HepG2 (cell line): Measurements from ENCODE around the gene IQCE. TPM values are rescaled to one million over a fixed set of nuclear protein-coding genes. Genes with fewer than 3 reads are reported as not detected.

ENCODE experiments used
- FOXO1 ChIP-seq: sonication (generic); formaldehyde crosslinking; IDR thresholded peaks from 2 replicates; pipeline ENCODE4 v1.4.0; 2020; ENCODE audit warnings: missing genetic modification reagents
- JDP2 ChIP-seq: sonication (generic); formaldehyde crosslinking; IDR thresholded peaks from 2 replicates; pipeline ENCODE4 v1.8.1; 2022; ENCODE audit warnings: missing genetic modification reagents, borderline replicate concordance
- PHF5A ChIP-seq: IDR thresholded peaks from one replicate; pipeline ENCODE4 v1.6.1; 2018; ENCODE audit warnings: low read depth, missing genetic modification reagents; ENCODE audit not compliant: unreplicated experiment
- RBAK ChIP-seq: sonication (generic); formaldehyde crosslinking; IDR thresholded peaks from 2 replicates; pipeline ENCODE4 v1.5.1; 2020; ENCODE audit warnings: mild to moderate bottlenecking, missing genetic modification reagents
- SKI ChIP-seq: fragments of 450-650 bp; IDR thresholded peaks from one replicate; pipeline ENCODE4 v1.6.1; 2018; ENCODE audit warnings: mild to moderate bottlenecking; ENCODE audit not compliant: partially characterized antibody
- ZBTB38 ChIP-seq: sonication (generic); formaldehyde crosslinking; IDR thresholded peaks from 2 replicates; pipeline ENCODE4 v1.5.1; 2020; ENCODE audit warnings: mild to moderate bottlenecking, missing genetic modification reagents
- ZFP1 ChIP-seq: IDR thresholded peaks from 2 replicates; pipeline ENCODE4 v1.6.1; 2016
- ZFYVE20 ChIP-seq: sonication (generic); formaldehyde crosslinking; IDR thresholded peaks from 2 replicates; pipeline ENCODE4 v1.8.0; 2023; ENCODE audit warnings: low read depth, mild to moderate bottlenecking, moderate library complexity, missing genetic modification reagents, borderline replicate concordance
- ZNF124 ChIP-seq: sonication (generic); formaldehyde crosslinking; IDR thresholded peaks from 2 replicates; pipeline ENCODE4 v1.4.0; 2020; ENCODE audit warnings: missing genetic modification reagents
- ZNF20 ChIP-seq: sonication (generic); formaldehyde crosslinking; IDR thresholded peaks from 2 replicates; pipeline ENCODE4 v1.4.0; 2020; ENCODE audit warnings: mild to moderate bottlenecking, moderate library complexity, missing genetic modification reagents
- ZNF225 ChIP-seq: sonication (generic); formaldehyde crosslinking; IDR thresholded peaks from 2 replicates; pipeline ENCODE4 v1.4.0; 2020; ENCODE audit warnings: mild to moderate bottlenecking, missing genetic modification reagents
- ZNF326 ChIP-seq: sonication (generic); formaldehyde crosslinking; IDR thresholded peaks from 2 replicates; pipeline ENCODE4 v1.4.0; 2020; ENCODE audit warnings: missing genetic modification reagents, borderline replicate concordance
- ZNF329 ChIP-seq: sonication (generic); formaldehyde crosslinking; IDR thresholded peaks from 2 replicates; pipeline ENCODE4 v1.9.0; 2021; ENCODE audit warnings: low read depth, mild to moderate bottlenecking, missing genetic modification reagents
- ZNF350 ChIP-seq: sonication (generic); formaldehyde crosslinking; IDR thresholded peaks from 2 replicates; pipeline ENCODE4 v1.4.0; 2020; ENCODE audit warnings: mild to moderate bottlenecking, low read depth, missing genetic modification reagents, borderline replicate concordance
- ZNF547 ChIP-seq: sonication (generic); formaldehyde crosslinking; IDR thresholded peaks from 2 replicates; pipeline ENCODE4 v1.5.1; 2020; ENCODE audit warnings: mild to moderate bottlenecking, missing genetic modification reagents
- ZNF761 ChIP-seq: sonication (generic); formaldehyde crosslinking; conservative IDR thresholded peaks from 2 replicates; pipeline ENCODE4 v1.4.0; 2020; ENCODE audit warnings: mild to moderate bottlenecking, missing genetic modification reagents
- polyA plus RNA-seq, 8 experiments: library from polyadenylated mRNA; depleted of rRNA in 3 of 8; stranded (reverse) in 7 of 8; unstranded in 1 of 8; fragments of >200 nt; fragmentation: Illumina TruSeq in 4 of 8; extraction: Trizol in 4 of 8; gene quantifications; 2 replicates each; pipeline versions ENCODE4 v1.2.1 to v1.2.3, GENCODE V29; 2011 to 2016; ENCODE audit warnings: low read depth in 4 of 8, missing spikeins in 1 of 8, mixed read lengths in 1 of 8; ENCODE audit not compliant: insufficient read depth in 1 of 8
- total RNA-seq, 5 experiments: library from RNA; depleted of rRNA; stranded (reverse); fragments of >200 nt; fragmentation: Illumina TruSeq; extraction: Trizol; gene quantifications; 2 replicates each; pipeline ENCODE4 v1.2.3, GENCODE V29; 2016; ENCODE audit warnings: low read depth in 1 of 5
- TF ChIP-seq, protein P1 (sequence below): sonication (generic); formaldehyde crosslinking; IDR thresholded peaks from 2 replicates; pipeline ENCODE4 v1.5.0; 2020; ENCODE audit warnings: mild to moderate bottlenecking, missing genetic modification reagents, borderline replicate concordance
- TF ChIP-seq, protein P2 (sequence below): sonication (generic); formaldehyde crosslinking; IDR thresholded peaks from 2 replicates; pipeline ENCODE4 v1.8.0; 2022; ENCODE audit warnings: missing genetic modification reagents, low read depth, mild to moderate bottlenecking, borderline replicate concordance
- TF ChIP-seq, protein P3 (sequence below): sonication (generic); formaldehyde crosslinking; IDR thresholded peaks from 2 replicates; pipeline ENCODE4 v1.9.0; 2021; ENCODE audit warnings: missing genetic modification reagents, mild to moderate bottlenecking, borderline replicate concordance
- TF ChIP-seq, protein P4 (sequence below): sonication (generic); IDR thresholded peaks from 2 replicates; pipeline ENCODE4 v1.6.1; 2016; ENCODE audit warnings: low read depth, borderline replicate concordance

The IQCE gene
- total and polyA plus RNA-seq, 2 of the 13 experiments (the other 11 are each of a cell fraction or from before 2014, with no cell fraction given) = 1.5 to 2.5 TPM

DNA sequence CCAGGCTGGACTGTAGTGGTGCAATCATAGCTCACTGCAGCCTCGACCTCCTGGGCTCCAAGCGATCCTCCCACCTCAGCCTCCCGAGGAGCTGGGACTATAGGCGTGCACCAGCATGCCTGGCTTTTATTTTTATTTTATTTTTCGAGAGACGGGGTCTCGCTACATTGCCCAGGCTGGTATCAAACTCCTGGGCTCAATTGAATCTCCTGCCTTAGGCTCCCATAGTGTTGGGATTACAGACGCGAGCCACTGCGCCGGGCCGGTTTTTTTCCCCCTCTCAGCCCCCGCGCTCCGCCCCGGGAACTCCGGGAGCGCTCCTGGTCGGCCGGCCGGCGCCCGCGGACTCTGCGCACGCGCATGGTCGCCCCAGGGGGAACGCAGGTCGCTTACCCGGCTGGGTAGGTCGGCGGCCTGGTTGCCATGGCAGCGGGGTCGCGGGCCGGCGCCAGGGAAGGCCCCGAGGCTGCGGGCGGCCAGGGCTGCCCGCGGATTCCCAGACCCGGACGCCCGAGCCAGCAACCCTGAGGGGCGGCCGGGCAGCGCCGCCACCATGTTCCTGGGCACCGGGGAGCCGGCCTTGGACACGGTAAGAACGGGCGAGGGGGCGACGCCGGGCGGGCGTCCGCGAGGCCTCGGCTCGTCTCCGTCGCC lies at the start of gene IQCE (continued):
- TF ChIP-seq, protein P1, sequence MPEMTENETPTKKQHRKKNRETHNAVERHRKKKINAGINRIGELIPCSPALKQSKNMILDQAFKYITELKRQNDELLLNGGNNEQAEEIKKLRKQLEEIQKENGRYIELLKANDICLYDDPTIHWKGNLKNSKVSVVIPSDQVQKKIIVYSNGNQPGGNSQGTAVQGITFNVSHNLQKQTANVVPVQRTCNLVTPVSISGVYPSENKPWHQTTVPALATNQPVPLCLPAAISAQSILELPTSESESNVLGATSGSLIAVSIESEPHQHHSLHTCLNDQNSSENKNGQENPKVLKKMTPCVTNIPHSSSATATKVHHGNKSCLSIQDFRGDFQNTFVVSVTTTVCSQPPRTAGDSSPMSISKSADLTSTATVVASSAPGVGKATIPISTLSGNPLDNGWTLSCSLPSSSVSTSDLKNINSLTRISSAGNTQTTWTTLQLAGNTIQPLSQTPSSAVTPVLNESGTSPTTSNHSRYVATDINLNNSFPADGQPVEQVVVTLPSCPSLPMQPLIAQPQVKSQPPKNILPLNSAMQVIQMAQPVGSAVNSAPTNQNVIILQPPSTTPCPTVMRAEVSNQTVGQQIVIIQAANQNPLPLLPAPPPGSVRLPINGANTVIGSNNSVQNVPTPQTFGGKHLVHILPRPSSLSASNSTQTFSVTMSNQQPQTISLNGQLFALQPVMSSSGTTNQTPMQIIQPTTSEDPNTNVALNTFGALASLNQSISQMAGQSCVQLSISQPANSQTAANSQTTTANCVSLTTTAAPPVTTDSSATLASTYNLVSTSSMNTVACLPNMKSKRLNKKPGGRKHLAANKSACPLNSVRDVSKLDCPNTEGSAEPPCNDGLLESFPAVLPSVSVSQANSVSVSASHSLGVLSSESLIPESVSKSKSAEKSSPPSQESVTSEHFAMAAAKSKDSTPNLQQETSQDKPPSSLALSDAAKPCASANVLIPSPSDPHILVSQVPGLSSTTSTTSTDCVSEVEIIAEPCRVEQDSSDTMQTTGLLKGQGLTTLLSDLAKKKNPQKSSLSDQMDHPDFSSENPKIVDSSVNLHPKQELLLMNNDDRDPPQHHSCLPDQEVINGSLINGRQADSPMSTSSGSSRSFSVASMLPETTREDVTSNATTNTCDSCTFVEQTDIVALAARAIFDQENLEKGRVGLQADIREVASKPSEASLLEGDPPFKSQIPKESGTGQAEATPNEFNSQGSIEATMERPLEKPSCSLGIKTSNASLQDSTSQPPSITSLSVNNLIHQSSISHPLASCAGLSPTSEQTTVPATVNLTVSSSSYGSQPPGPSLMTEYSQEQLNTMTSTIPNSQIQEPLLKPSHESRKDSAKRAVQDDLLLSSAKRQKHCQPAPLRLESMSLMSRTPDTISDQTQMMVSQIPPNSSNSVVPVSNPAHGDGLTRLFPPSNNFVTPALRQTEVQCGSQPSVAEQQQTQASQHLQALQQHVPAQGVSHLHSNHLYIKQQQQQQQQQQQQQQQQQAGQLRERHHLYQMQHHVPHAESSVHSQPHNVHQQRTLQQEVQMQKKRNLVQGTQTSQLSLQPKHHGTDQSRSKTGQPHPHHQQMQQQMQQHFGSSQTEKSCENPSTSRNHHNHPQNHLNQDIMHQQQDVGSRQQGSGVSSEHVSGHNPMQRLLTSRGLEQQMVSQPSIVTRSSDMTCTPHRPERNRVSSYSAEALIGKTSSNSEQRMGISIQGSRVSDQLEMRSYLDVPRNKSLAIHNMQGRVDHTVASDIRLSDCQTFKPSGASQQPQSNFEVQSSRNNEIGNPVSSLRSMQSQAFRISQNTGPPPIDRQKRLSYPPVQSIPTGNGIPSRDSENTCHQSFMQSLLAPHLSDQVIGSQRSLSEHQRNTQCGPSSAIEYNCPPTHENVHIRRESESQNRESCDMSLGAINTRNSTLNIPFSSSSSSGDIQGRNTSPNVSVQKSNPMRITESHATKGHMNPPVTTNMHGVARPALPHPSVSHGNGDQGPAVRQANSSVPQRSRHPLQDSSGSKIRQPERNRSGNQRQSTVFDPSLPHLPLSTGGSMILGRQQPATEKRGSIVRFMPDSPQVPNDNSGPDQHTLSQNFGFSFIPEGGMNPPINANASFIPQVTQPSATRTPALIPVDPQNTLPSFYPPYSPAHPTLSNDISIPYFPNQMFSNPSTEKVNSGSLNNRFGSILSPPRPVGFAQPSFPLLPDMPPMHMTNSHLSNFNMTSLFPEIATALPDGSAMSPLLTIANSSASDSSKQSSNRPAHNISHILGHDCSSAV (CRISPR knock-in tag) = no peak
- TF ChIP-seq ZNF225 = no peak
- TF ChIP-seq, protein P2, sequence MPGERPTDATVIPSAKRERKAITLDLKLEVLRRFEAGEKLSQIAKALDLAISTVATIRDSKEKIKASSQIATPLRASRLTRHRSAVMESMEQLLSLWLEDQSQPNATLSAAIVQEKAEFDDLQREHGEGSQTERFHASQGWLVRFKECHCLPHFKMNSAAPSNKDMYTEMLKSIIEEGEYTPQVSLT = no peak
- TF ChIP-seq ZNF761 = 0 out of 2 replicates have a peak, but pooled peaks have one; percentile 34
- no peak for TF ChIP-seq RBAK (CRISPR knock-in tag)
- TF ChIP-seq ZNF326 = no peak
- no peak for TF ChIP-seq ZBTB38 (CRISPR knock-in tag)
- no peak for TF ChIP-seq ZNF124 (CRISPR knock-in tag)
- TF ChIP-seq, protein P3, sequence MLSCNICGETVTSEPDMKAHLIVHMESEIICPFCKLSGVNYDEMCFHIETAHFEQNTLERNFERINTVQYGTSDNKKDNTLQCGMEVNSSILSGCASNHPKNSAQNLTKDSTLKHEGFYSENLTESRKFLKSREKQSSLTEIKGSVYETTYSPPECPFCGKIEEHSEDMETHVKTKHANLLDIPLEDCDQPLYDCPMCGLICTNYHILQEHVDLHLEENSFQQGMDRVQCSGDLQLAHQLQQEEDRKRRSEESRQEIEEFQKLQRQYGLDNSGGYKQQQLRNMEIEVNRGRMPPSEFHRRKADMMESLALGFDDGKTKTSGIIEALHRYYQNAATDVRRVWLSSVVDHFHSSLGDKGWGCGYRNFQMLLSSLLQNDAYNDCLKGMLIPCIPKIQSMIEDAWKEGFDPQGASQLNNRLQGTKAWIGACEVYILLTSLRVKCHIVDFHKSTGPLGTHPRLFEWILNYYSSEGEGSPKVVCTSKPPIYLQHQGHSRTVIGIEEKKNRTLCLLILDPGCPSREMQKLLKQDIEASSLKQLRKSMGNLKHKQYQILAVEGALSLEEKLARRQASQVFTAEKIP (CRISPR knock-in tag) = no peak
- TF ChIP-seq FOXO1 (CRISPR knock-in tag) = no peak
- TF ChIP-seq JDP2 = no peak
- no peak for TF ChIP-seq ZFYVE20 (CRISPR knock-in tag)
- no peak for TF ChIP-seq PHF5A (CRISPR knock-in tag)
- TF ChIP-seq SKI = peak; percentile 59
- no peak for TF ChIP-seq ZNF547 (CRISPR knock-in tag)
- TF ChIP-seq ZNF20 (CRISPR knock-in tag) = no peak
- no peak for TF ChIP-seq ZNF350 (CRISPR knock-in tag)
- TF ChIP-seq, protein P4, sequence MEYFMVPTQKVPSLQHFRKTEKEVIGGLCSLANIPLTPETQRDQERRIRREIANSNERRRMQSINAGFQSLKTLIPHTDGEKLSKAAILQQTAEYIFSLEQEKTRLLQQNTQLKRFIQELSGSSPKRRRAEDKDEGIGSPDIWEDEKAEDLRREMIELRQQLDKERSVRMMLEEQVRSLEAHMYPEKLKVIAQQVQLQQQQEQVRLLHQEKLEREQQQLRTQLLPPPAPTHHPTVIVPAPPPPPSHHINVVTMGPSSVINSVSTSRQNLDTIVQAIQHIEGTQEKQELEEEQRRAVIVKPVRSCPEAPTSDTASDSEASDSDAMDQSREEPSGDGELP = peak; percentile 39; the same call in 1 of the 2 replicates
- no peak for TF ChIP-seq ZFP1 (CRISPR knock-in tag)
- TF ChIP-seq ZNF329 = no peak
